ENCODE results near the gene MRPL9. TPM values are rescaled to one million over a fixed set of nuclear protein-coding genes. Genes with fewer than 3 reads are reported as not detected.
"Not testable (repeated sequence)": the region's sequence is repeated elsewhere in the genome, so short reads cannot be mapped to it uniquely, and the experiment has no call there.

The MRPL9 gene
- total RNA-seq, 2 donors from 2014 or later: 86.3 to 98.0 TPM

GRCh38 chr1:151737479-151737878 is 25.8 kb downstream of the MRPL9 start:
- Histone ChIP-seq H3K36me3 (ENCODE audit: control insufficient read depth, insufficient read depth, low read length) (no peaks in the 10 kb centered on the region), H3K9me3 (ENCODE audit: control insufficient read depth, low read length) (peaks cover 18% of the 10 kb centered on the region), H3K27ac (ENCODE audit: low read depth, low read length) (no peak overlapping the region), H3K4me1 (ENCODE audit: control insufficient read depth, insufficient read depth, low read length) (no peaks in the 10 kb centered on the region), H3K9ac (ENCODE audit: extremely low read depth, low read length, poor library complexity, severe bottlenecking) (no peak overlapping the region), H3K4me3 (ENCODE audit: low read length) (no peak overlapping the region), H3K27me3 (ENCODE audit: control insufficient read depth, insufficient read depth, low read length, poor library complexity, severe bottlenecking) (no peaks in the 10 kb centered on the region)
- no peak for DNase-seq
- Mint-ChIP-seq H3K4me3 (no peak overlapping the region), H3K27ac (no peak overlapping the region), H3K36me3 (ENCODE audit: low read depth) (no peaks in the 10 kb centered on the region), H3K27me3 (ENCODE audit: insufficient read depth) (peaks cover 10% of the 10 kb centered on the region), H3K9me3 (peaks cover 20% of the 10 kb centered on the region), H3K4me1 (no peaks in the 10 kb centered on the region)
- TF ChIP-seq, protein P1, sequence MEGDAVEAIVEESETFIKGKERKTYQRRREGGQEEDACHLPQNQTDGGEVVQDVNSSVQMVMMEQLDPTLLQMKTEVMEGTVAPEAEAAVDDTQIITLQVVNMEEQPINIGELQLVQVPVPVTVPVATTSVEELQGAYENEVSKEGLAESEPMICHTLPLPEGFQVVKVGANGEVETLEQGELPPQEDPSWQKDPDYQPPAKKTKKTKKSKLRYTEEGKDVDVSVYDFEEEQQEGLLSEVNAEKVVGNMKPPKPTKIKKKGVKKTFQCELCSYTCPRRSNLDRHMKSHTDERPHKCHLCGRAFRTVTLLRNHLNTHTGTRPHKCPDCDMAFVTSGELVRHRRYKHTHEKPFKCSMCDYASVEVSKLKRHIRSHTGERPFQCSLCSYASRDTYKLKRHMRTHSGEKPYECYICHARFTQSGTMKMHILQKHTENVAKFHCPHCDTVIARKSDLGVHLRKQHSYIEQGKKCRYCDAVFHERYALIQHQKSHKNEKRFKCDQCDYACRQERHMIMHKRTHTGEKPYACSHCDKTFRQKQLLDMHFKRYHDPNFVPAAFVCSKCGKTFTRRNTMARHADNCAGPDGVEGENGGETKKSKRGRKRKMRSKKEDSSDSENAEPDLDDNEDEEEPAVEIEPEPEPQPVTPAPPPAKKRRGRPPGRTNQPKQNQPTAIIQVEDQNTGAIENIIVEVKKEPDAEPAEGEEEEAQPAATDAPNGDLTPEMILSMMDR (conservative IDR thresholded peaks at IDR 0.05): no peak

DNA sequence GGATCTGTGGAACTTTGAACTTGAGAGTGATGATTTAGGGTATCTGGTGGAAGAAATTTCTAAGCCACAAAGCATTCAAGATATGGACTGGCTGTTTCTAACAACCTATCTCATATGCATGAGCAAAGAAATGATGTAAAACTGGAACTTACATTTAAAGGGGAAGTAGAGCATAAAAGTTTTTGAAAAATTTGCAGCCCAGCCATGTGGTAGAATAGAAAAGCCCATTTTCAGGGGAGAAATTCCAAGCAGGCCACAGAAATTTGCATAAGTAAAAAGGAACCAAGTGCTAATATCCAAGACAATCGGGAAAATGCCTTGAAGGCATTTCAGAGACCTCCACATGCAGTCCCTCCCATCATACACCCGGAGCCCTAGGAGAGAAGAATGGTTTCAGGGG is 26.3 kb downstream of the MRPL9 start:
- Histone ChIP-seq H3K4me3 (ENCODE audit: low read length) (no peak overlapping the region), H3K9ac (ENCODE audit: extremely low read depth, low read length, poor library complexity, severe bottlenecking) (no peak overlapping the region), H3K27me3 (ENCODE audit: control insufficient read depth, insufficient read depth, low read length, poor library complexity, severe bottlenecking) (no peaks in the 10 kb centered on the region), H3K4me1 (ENCODE audit: control insufficient read depth, insufficient read depth, low read length) (no peaks in the 10 kb centered on the region), H3K27ac (ENCODE audit: low read depth, low read length) (no peak overlapping the region), H3K9me3 (ENCODE audit: control insufficient read depth, low read length) (peaks cover 18% of the 10 kb centered on the region), H3K36me3 (ENCODE audit: control insufficient read depth, insufficient read depth, low read length) (no peaks in the 10 kb centered on the region)
- H3K4me1 Mint-ChIP-seq: no peaks in the 10 kb centered on the region
- H3K36me3 Mint-ChIP-seq (ENCODE audit: low read depth): no peaks in the 10 kb centered on the region
- WGBS, 2 experiments (ENCODE audit: insufficient coverage in 1 of 2, insufficient read length in 1 of 2): 77 to 89% methylated on average over 2 of the region's 2 CpGs
- no peak overlapping the region for H3K27ac Mint-ChIP-seq
- H3K4me3 Mint-ChIP-seq: no peak overlapping the region
- TF ChIP-seq, protein P1 (conservative IDR thresholded peaks at IDR 0.05): no peak
- DNase-seq: no peak
- peaks cover 20% of the 10 kb centered on the region for H3K9me3 Mint-ChIP-seq
- H3K27me3 Mint-ChIP-seq (ENCODE audit: insufficient read depth): peaks cover 10% of the 10 kb centered on the region

DNA sequence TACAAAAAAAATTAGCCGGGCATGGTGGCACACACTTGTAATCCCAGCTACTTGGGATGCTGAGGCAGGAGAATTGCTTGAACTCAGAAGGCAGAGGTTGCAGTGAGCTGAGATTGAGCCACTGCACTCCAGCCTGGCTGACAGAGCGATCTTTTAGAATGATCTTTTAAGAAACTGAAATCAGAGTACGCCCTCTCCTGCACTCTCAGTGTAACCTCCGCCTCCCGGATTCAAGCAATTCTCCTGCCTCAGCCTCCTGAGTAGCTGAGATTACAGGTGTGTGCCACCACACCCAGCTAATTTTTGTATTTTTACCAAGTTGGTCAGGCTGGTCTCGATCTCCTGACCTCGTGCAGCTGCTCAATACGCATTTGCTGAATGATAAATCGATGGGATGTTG is 29.3 kb downstream of the MRPL9 start:
- peaks cover 20% of the 10 kb centered on the region for H3K9me3 Mint-ChIP-seq
- H3K27ac ChIP-seq (ENCODE audit: low read depth, low read length); H3K27me3 Mint-ChIP-seq (ENCODE audit: insufficient read depth); DNase-seq; H3K36me3 Mint-ChIP-seq (ENCODE audit: low read depth); H3K4me1 ChIP-seq (ENCODE audit: control insufficient read depth, insufficient read depth, low read length); H3K27me3 ChIP-seq (ENCODE audit: control insufficient read depth, insufficient read depth, low read length, poor library complexity, severe bottlenecking); H3K36me3 ChIP-seq (ENCODE audit: control insufficient read depth, insufficient read depth, low read length); H3K4me3 Mint-ChIP-seq; H3K4me1 Mint-ChIP-seq; H3K27ac Mint-ChIP-seq; H3K4me3 ChIP-seq (ENCODE audit: low read length); H3K9ac ChIP-seq (ENCODE audit: extremely low read depth, low read length, poor library complexity, severe bottlenecking): not testable (repeated sequence)
- H3K9me3 ChIP-seq (ENCODE audit: control insufficient read depth, low read length): peaks cover 18% of the 10 kb centered on the region
- 92 to 94% methylated on average over 9 of the region's 9 CpGs for WGBS, 2 experiments (ENCODE audit: insufficient coverage in 1 of 2, insufficient read length in 1 of 2)

- WGBS, 2 experiments (ENCODE audit: insufficient coverage in 1 of 2, insufficient read length in 1 of 2): 88 to 97% methylated on average over 2 to 3 of the region's 3 CpGs
- no peaks in the 10 kb centered on the region for H3K4me1 ChIP-seq (ENCODE audit: control insufficient read depth, insufficient read depth, low read length)
- H3K4me3 ChIP-seq (ENCODE audit: low read length): no peak overlapping the region
- H3K9me3 Mint-ChIP-seq: peaks cover 16% of the 10 kb centered on the region
- H3K27ac ChIP-seq (ENCODE audit: low read depth, low read length): no peak overlapping the region
- H3K9me3 ChIP-seq (ENCODE audit: control insufficient read depth, low read length): peaks cover 16% of the 10 kb centered on the region
- no peak overlapping the region for H3K4me3 Mint-ChIP-seq
- TF ChIP-seq, protein P1 (conservative IDR thresholded peaks at IDR 0.05): no peak
- no peaks in the 10 kb centered on the region for H3K36me3 ChIP-seq (ENCODE audit: control insufficient read depth, insufficient read depth, low read length)
- no peak overlapping the region for H3K27ac Mint-ChIP-seq
- no peaks in the 10 kb centered on the region for H3K36me3 Mint-ChIP-seq (ENCODE audit: low read depth)
- H3K27me3 Mint-ChIP-seq (ENCODE audit: insufficient read depth): peaks cover 10% of the 10 kb centered on the region
- no peak overlapping the region for H3K9ac ChIP-seq (ENCODE audit: extremely low read depth, low read length, poor library complexity, severe bottlenecking)
- peaks cover 7% of the 10 kb centered on the region for H3K4me1 Mint-ChIP-seq
- DNase-seq: no peak
- no peaks in the 10 kb centered on the region for H3K27me3 ChIP-seq (ENCODE audit: control insufficient read depth, insufficient read depth, low read length, poor library complexity, severe bottlenecking)
Observed at GRCh38 chr1:151733126-151733525, 30.2 kb downstream of the MRPL9 start.

All from endodermal cell (in vitro differentiated cells).